Lung microvascular endothelial cell (primary cell): Measurements from ENCODE around the gene ZNF33B. TPM values are rescaled to one million over a fixed set of nuclear protein-coding genes. Genes with fewer than 3 reads are reported as not detected.
"Not testable (repeated sequence)": the region's sequence is repeated elsewhere in the genome, so short reads cannot be mapped to it uniquely, and the experiment has no call there.

Source experiments
- DNase-seq, 2 donors: peaks; one replicate each; pipeline versions ENCODE4 v3.0.0 to v3.0.0-alpha.2; 2010; ENCODE audit warnings: low read depth in 2 of 2
- total RNA-seq: library from RNA; depleted of rRNA; stranded (reverse); fragments of >200 nt; gene quantifications from 2 replicates; pipeline ENCODE4 v1.2.1, GENCODE V29; 2014

Gene ZNF33B
- total RNA-seq, 1 donor from 2014 or later = 27.0 TPM

DNA sequence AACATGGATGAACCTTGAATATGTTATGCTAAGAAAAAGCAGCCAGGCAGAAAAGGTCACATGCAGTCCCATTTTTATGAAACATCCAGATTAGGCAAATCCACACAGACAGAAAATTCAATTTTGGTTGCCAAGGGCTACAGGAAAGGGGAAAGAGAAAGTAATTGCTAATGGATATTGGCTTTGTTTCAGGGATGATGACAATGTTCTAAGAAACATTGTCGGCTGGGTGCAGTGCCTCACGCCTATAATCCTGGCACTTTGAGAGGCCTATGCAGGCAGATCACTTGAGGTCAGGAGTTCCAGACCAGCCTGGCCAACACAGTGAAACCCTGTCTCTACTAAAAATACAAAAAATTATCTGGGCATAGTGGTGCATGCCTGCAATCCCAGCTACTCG, 23.0 kb downstream of the ZNF33B start:
- peak; percentile 16 to 39 for DNase-seq

DNA sequence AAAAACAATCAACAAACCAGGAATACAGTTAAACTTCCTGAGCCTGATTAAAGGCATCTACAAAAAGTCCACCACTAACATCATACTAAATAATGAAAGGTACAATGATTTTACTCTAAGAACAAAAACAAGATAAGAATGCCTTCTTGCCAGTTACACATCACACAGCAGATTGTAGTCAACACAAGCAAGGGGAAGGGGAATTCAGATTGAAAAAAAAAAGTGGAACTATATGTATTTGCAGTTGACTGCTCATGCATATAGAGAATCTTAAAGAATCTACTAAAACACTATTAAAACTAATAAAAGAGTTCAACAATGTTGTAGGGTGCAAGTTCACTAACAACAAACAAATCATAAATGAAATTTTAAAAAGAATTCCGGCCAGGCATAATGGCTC, 28.5 kb downstream of the ZNF33B start:
- DNase-seq = no peak

DNA sequence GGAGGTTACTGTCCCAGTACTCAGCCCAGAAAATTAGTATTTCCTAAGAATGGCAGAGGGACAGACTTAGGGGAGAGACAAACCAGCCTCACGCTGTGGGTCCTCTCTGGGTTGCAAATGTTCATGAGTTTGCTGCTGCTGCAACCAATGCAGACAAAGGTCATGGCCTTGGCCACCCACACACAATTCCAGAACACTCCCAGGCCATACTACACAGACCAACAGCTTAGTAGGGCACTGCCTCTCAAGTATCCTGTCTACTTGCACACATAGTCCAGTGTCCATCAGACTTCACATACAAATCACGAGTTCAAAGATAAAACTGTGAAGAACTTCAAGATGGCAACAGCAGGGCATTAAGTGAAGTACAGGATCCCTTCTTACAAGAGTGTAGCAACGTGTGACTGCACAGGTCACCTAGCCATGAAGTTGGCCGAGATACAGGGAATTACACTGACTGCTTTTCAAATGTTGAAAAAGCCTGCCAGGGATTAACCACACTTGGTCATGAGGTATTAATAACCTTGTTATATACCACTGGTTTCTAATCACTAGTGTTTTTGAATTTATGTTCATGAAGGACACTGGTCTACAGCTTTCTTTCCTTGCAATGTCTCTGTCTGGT, 40.0 kb downstream of the ZNF33B start:
- DNase-seq = no peak

DNA sequence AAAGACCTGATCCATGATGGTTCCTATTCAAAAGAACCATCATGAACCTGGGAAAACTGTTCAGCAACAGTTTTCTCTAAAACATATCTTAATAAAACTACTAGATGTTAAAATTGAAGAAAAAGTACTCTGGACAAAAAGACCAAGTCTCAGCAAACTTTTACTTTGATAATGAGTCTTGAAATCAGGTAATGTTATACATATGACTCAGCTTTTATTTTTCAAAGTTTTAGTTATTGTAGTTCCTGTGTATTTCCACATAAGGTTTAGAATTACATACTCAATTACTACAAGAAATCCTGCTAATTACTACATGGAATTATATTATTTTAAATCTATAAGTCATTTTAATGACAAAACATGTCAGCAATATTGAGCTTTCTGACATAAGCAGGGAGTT, 42.2 kb downstream of the ZNF33B start:
- DNase-seq = no peak

DNA sequence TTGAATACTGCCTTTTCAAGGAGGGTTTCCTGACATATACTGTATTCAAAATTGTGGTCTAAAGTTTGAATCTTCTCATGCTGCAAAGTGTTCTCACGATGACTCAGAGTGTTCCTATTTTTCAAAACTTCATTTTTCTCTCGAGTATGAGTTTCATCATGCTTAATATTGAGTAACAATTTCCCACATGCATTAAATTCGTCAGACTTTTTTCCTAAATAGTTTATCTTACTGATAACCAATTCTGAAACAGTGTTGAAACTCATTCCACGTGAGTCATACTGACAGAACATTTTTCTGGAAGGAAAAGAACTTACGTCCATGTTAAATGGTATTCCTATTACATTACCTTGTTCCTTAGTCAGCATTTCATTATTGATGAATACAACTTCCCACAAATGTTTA, 44.1 kb downstream of the ZNF33B start:
- DNase-seq = no peak

DNA sequence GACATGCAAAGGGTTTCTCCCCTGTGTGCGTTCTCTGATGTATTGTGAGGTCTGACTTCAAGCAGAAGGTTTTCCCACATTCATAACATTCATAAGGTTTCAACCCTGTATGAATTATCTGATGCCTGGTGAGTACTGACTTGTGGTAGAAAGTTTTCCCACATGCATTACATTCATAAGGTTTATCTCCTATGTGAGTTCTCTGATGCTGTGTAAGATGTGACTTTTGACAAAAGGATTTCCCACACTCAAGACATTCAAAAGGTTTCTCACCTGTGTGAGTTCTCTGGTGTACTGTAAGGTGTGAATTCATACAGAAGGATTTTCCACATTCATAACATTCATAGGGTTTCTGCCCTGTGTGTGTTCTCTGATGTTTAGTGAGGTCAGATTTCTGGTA, 45.1 kb downstream of the ZNF33B start:
- no peak for DNase-seq

DNA sequence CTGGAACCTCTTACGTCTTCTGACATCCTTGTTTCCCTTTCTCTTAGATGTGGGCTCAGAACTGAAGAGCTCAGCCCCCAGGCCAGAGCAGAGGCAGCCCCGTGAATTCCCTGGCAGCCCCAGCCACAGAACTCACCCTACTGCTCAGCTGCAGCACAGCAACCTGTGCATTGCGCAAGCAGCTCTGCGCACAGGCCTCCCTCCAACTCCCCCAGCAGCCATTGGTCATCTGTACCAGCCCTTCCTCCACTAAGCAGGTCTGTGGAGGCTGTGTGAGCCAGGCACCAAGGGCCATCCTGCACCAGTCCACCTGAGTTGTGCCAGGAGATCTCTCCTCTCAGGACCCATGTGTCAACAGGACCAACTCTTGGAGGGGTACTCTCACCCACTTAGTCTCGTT, 54.5 kb downstream of the ZNF33B start:
- no peak for DNase-seq

DNA sequence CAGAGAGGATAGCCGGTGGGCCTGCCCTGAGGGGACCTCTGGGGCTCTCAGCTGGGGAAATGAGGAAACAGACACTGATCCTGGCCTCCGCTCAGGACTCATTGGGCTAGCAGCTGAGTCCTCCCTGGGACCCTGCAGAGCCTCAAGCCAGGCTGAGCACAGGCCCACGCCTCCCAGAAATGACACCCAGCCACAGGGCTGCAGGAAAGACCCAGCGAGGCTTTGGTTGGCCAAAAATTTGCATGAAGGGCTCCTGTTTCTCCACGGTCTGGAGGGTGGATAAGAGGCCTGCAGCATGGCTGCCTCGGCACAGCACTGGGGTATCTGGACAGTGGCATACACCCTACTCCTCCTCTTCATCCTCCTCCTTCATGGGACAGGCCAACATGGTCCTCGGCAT, 60.4 kb downstream of the ZNF33B start:
- DNase-seq = no peak

DNA sequence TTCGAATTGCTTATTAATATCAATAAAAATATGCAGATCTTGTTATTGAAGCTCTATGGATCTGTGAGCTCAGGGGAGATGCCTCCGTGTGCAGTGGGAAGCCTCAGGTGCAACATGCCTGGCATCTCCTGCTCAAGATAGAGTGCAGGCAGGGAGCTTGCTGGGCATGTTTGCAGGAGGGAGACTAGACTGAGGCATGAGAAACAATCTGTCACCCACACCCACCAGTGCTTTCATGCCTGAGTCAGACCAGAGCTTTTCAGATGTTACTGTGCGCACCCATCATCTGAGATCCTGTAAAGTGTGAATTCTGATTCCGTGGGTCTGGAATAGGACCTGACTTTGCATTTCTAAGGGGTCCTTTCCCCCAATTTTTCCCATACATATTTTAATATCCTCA, 62.0 kb downstream of the ZNF33B start:
- no peak for DNase-seq

DNA sequence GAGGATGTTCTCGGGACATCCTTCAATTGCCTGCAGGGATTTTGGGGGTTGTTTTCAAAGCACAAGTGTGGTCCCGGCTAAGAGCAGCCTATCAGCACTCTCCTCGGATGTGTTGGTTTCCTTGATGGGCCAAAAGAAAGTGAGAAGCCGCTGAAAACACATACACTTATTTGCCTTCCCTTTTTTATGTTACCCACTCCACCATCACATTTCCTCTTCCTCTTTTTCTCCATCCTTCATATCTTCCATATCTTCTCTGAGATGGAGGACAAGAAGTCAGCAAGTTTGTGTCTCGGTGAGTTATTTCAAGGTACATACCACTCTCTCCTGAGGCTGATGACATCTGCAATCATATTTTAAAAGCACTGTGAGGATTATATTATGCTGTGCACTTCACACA, 64.0 kb downstream of the ZNF33B start:
- no peak for DNase-seq

DNA sequence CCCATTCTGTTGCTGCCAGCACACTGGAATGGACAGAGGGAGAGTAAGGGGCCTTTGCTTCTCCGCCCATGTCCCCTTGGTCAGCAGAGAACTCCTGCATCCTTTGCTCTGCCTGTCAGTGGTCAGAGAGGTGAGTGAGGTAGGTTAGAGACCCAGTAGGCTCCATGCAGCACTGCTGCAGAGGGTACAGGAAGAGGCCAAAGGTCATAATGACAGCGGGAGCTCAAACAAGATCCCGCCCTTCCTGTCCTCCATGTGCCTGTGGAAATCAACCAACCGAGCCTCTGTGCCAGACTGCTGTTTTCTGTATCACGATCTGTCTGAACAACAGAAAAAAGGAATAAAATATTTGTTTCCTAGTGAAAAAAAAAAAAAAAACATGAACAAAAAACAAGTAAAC, 81.4 kb downstream of the ZNF33B start:
- DNase-seq = no peak

DNA sequence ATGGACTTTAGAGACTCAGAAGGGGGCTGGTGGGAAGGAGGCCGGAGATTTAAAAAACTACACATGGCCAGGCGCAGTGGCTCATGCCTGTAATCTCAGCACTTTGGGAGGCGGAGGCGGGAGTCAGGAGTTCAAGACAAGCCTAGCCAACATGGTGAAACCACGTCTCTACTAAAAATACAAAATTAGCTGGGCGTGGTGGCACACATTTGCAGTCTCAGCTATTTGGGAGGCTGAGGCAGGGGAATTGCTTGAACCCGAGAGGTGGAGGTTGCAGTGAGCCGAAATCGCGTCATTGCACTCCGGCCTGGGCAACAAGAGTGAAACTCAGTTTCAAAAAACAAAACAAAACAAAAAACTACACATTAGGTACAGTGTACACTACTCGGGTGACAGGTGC, 84.8 kb downstream of the ZNF33B start:
- not testable (repeated sequence) for DNase-seq

DNA sequence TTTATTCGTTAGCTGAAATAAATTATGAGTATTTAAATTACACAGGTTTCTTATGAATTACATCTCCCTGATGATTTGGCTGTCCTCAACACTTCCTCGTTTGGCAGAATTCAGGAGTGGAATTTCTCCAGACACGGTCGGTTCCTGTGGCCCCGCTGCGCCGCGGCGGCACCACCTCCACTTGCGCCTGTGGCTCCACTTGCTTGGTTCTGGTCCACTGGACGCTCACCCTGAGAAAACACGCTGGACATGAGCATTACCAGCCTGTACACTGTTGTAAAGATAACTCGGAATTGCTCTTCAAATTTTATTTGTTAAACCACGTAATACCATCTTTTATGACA, 85.3 kb downstream of the ZNF33B start:
- no peak for DNase-seq

DNA sequence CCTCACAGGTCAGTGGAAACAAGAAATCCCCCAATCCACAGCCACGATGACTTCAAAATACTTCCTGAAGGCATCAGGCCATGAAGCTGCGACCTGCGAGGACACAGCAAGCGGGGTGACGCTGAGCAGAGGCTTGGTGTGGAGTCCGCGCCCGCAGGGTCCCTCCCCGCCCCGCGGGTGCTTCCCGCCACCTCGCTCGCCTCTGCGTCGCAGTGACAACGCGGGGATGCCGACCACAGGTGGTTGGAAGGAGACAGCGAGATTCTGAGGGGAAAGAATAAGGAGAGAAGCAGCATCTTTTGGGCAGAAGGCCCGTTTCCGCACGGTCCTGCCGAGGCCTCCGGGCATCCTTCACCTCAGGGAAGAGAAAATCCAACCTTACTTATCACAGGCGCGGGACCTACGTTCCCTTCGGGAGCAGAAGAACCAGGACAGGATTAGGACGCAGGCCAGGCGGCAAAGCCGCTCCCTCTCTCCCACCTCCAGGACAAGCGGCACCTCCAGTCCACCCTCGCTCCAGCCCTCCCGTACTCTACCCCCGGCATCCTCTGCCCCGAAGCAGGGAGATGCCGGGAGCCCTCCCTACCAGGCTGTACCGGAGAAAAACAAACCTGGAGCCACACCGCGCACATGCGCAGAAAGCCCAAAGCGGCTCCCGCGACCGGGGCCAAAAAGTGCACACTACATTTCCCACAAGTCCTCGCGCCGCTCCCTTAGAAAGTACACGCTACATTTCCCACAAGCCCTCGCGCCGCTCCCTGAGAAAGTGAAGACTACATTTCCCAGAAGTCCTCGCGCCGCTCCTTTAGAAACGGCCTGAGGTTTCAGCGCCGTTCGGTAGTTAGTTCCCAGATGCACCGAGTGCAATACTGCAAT, 85.9 kb downstream of the ZNF33B start:
- peak; percentile 98 for DNase-seq

DNA sequence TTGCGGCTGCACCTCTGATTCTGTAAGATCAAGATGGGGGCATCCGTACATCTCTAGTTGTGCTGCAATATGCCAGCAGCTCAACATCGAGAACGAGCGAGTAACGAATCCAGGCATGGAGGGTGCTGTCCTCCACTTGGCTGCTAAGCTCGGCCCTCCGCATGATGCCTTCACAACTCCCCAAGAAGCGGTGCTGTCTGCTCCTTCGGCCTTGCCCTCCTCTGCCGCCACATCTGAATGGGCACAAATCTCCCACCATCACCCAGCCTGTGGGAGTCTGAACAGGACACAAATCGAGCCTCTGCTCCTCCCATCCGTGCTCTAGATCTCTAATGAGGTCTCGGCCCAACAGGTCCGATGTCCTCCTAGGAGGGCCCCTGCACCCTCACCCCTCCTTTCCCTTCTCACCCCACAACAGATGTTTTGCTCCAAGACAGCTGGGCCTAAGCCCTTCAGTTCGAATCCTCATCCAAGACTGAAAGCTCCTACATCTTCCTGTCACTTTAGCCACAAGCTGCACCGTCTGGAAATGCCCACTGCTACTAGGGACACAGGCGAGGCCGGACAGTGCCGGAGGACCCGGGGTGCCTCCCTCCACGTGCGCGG, 86.7 kb downstream of the ZNF33B start:
- no peak for DNase-seq

DNA sequence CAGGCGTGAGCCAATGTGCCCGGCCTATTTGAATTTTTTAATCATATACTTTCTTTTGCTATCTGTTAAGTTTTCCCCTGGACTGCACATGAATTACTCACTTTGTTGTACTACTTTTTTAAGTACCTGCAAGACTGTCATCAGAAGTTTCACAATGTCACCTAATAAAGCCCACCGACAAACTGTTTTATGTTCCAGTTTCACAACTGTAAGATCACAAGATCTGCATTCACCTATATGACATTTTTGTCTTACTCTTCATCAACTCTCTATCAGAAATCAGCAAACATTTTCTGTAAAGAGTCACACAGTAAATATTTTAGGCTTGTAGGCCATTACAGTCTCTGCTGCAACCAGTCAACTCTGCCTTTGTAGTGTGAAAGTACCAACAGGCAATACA, 88.5 kb downstream of the ZNF33B start:
- DNase-seq = no peak

DNA sequence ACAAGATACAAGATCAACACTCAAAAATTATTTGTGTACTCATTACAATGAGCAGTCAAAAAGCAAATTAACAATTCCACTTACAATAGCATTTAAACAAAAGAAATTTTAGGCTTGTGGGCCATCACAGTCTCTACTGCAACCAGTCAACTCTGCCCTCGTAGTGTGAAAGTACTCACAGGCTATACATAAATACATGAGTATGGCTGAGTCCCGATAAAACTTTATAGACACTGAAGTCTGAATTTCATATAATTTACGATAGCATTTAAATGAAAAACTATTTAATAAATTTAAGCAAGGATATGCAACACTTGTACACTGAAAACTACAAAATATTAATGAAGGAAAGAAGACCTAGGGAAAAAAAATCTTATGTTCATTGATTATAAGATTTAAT, 90.1 kb downstream of the ZNF33B start:
- no peak for DNase-seq

DNA sequence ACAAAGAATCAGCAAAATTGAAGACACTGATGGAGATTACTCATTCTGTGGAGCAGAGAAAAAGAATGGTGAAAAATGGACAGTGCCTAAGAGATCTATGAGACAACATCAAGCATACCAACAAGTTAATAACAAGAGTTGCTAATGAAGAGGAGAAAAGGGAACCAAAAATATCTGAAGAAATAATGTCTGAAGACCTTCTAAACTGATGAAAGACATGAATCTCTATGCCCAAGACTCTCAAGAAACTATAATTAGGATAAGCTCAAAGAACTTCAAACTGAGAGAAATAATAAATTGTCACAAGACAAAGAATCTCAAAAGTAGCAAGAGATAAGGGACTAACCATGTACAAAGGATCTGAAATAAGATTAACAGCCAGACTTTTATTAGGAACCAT, 93.4 kb downstream of the ZNF33B start:
- DNase-seq = no peak

DNA sequence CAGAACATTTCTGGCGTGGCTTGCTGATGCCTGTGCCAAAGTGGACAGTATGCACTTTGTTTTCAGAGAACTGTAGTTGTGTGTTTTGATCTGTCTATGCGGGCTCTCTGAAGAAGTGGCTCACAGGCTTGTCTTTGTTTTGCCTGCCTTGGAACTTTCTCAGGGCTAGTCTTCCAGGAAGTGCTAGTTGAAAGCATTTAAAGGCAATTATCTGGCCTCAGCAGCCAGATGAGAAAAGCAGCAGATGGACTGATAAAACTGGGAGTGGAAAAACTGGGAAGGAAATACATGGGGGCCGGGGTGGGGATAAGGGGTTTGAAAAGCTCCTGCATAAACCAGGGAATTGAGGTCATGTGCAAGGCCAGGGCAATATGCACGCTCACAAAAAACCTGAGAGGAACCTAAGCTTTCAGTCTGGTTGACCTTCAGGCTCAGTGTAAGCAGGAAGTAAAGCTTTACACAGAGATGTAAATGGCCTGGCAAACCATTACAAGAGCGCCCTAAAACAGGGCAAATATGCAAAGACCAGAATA, 94.5 kb downstream of the ZNF33B start:
- DNase-seq = peak in 1 of 2 donors; percentile 17
